H1 (cell line): ENCODE measurements around the gene NGFR. TPM values are rescaled to one million over a fixed set of nuclear protein-coding genes. Genes with fewer than 3 reads are reported as not detected.

ENCODE experiments used
- ATF3 ChIP-seq: IDR thresholded peaks from 2 replicates; pipeline ENCODE4 v1.6.1; 2011; ENCODE audit warnings: low read depth, mild to moderate bottlenecking, low read length; ENCODE audit not compliant: insufficient read depth
- BCL11A ChIP-seq, 2 experiments: IDR thresholded peaks; one replicate each; pipeline ENCODE4 v1.6.1; 2011; ENCODE audit warnings: low read depth in 2 of 2, low read length in 2 of 2, mild to moderate bottlenecking in 2 of 2
- CEBPB ChIP-seq: IDR thresholded peaks from 2 replicates; pipeline ENCODE4 v1.6.1; 2012; ENCODE audit warnings: low read depth, low read length
- EGR1 ChIP-seq: IDR thresholded peaks from 2 replicates; pipeline ENCODE4 v1.6.1; 2011; ENCODE audit warnings: low read depth, low read length, borderline replicate concordance
- GTF2F1 ChIP-seq: IDR thresholded peaks from 2 replicates; pipeline ENCODE4 v1.6.1; 2012; ENCODE audit warnings: low read depth, low read length, improper control_type of control experiment, borderline replicate concordance
- HDAC2 ChIP-seq, 2 experiments: fragments of 300-600 bp in 1 of 2; sonication (generic) in 1 of 2; IDR thresholded peaks; 2 replicates each; pipeline ENCODE4 v1.6.1; 2011 to 2012; ENCODE audit warnings: low read depth in 2 of 2, low read length in 2 of 2, mild to moderate bottlenecking in 2 of 2, moderate library complexity in 2 of 2, borderline replicate concordance in 1 of 2, inconsistent platforms in 1 of 2
- SP2 ChIP-seq: IDR thresholded peaks from 2 replicates; pipeline ENCODE4 v1.6.1; 2012; ENCODE audit warnings: mild to moderate bottlenecking, low read length, inconsistent platforms
- polyA plus RNA-seq, 7 experiments: library from polyadenylated mRNA; depleted of rRNA in 3 of 7; stranded (reverse) in 5 of 7; unstranded in 2 of 7; fragments of >200 nt in 5 of 7; fragments of 200-250 nt in 2 of 7; gene quantifications; 1 replicate in 5 of 7; 2 replicates in 1 of 7; 4 replicates in 1 of 7; pipeline versions ENCODE4 v1.2.1 to v1.2.3, GENCODE V29; 2011 to 2013; ENCODE audit warnings: missing spikeins in 2 of 7, mixed read lengths in 2 of 7
- total RNA-seq: library from RNA; stranded (reverse); fragmentation: NEBNext Ultra II Directional; extraction: Animal tissue kit (Norgen Biotek cat#: 25700); gene quantifications from 2 replicates; pipeline ENCODE4 v1.2.1, GENCODE V29; 2021

NGFR gene
- total and polyA plus RNA-seq, 2 of the 8 experiments (the other 6 are each of a cell fraction or from before 2014, with no cell fraction given): 8.1 to 10.3 TPM

GRCh38 chr17:49505854-49506253, 10.8 kb downstream of the NGFR start (continued):
- no peak for TF ChIP-seq ATF3
- TF ChIP-seq SP2: no peak
- TF ChIP-seq HDAC2 (IDR thresholded peaks at IDR 0.05; ENCODE audit: borderline replicate concordance in 1 of 2, low read depth in 2 of 2, low read length in 2 of 2): no peak
- TF ChIP-seq BCL11A (IDR thresholded peaks at IDR 0.05; ENCODE audit: low read depth in 2 of 2, low read length in 2 of 2): no peak
- TF ChIP-seq GTF2F1: no peak
- no peak for TF ChIP-seq EGR1
- TF ChIP-seq CEBPB: no peak
